ENCODE results near the gene TMEM244. TPM values are rescaled to one million over a fixed set of nuclear protein-coding genes. Genes with fewer than 3 reads are reported as not detected.

TMEM244 gene
- total and polyA plus RNA-seq, 2 of the 13 experiments (the other 11 are each of a cell fraction or from before 2014, with no cell fraction given): not detected

DNA sequence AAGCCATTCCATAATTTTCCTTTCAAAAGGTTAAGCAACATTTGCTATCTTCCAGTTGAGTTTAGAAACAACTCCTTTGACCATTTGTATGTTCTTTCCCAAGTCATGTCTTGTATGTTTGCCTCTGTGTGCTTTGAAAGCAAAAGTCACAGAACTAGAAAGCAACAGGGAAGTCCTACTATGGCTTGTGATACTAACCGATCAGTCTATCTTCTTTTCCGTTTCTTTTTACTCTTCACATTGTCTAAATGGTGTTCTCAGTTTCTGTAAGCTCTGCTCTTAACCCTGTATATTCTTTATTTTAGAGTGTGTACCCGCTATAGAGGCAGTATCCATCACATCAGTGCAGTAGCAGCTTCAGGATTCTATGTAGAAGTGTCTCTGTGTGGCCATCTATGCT is 32.9 kb downstream of the TMEM244 start (continued):
- no peak for TF ChIP-seq ARNTL (CRISPR knock-in tag; IDR thresholded peaks at IDR 0.05)
- TF ChIP-seq ZNF543 (CRISPR knock-in tag; IDR thresholded peaks at IDR 0.05): no peak
- no peak for TF ChIP-seq THYN1 (CRISPR knock-in tag; IDR thresholded peaks at IDR 0.05; ENCODE audit: borderline replicate concordance, low read depth)
- no peak for TF ChIP-seq ZNF275 (CRISPR knock-in tag; IDR thresholded peaks at IDR 0.05; ENCODE audit: borderline replicate concordance)
- no peak for TF ChIP-seq PBX2 (CRISPR knock-in tag; IDR thresholded peaks at IDR 0.05)
- no peak for TF ChIP-seq HIC2 (CRISPR knock-in tag; IDR thresholded peaks at IDR 0.05; ENCODE audit: low read depth)
- TF ChIP-seq ZNF230 (CRISPR knock-in tag; IDR thresholded peaks at IDR 0.05): no peak
- TF ChIP-seq ZBTB7B (CRISPR knock-in tag; IDR thresholded peaks at IDR 0.05): no peak

- H3K9me3 ChIP-seq (ENCODE audit: low read length): no peaks in the 10 kb centered on the region
- intact Hi-C loops (cut with micrococcal nuclease; ENCODE audit: unreplicated experiment) (no loop called here), in situ Hi-C loops (cut with HindIII; ENCODE audit: extremely low pct_ligation_motif_present, low pct_unique_long_range_greater_than_20kb) (no loop called here)
- POLR2A ChIA-PET: no interaction called here
- H3K79me2 ChIP-seq (ENCODE audit: insufficient read depth, low read length): no peaks in the 10 kb centered on the region
- H2AFZ ChIP-seq (ENCODE audit: low read length): no peak overlapping the region
- H4K20me1 ChIP-seq (ENCODE audit: insufficient read depth, low read length): no peaks in the 10 kb centered on the region
- CTCF ChIA-PET (ENCODE audit: low intra/inter-chr PET ratio, low total read pairs): no interaction called here
- DNase-seq (ENCODE audit: low spot score) (no peak), FAIRE-seq (no peak), ATAC-seq (no peak)
- H3K27me3 ChIP-seq (ENCODE audit: control insufficient read depth in 1 of 2, insufficient read depth in 2 of 2, low read length in 2 of 2): no peaks in the 10 kb centered on the region
- no peak overlapping the region for H3K4me2 ChIP-seq (ENCODE audit: low read depth, low read length)
- no peaks in the 10 kb centered on the region for H3K36me3 ChIP-seq (replicated peaks in 1 of 2; ENCODE audit: control insufficient read depth in 1 of 2, insufficient read depth in 2 of 2, low read length in 2 of 2)
- BruUV-seq (replicated peaks): no TSS peak
- 1% methylated on average over 2 of the region's 2 CpGs for WGBS (ENCODE audit: low lambda C conversion rate)
- no peak overlapping the region for H3K9ac ChIP-seq (ENCODE audit: insufficient read depth, low read depth, low read length)
- no peak overlapping the region for H3K4me3 ChIP-seq (replicated peaks in 1 of 3; ENCODE audit: insufficient read depth in 1 of 3, low read depth in 2 of 3, low read length in 3 of 3)
- H3K4me1 ChIP-seq (ENCODE audit: insufficient read depth, low read length): no peaks in the 10 kb centered on the region
- TF ChIP-seq MTA1 (CRISPR knock-in tag; IDR thresholded peaks at IDR 0.05; ENCODE audit: borderline replicate concordance) (no peak), SRSF4 (IDR thresholded peaks at IDR 0.05; ENCODE audit: low read depth, low read length, poor library complexity, severe bottlenecking) (no peak), MAF1 (CRISPR knock-in tag; IDR thresholded peaks at IDR 0.05; ENCODE audit: borderline replicate concordance) (no peak), PAF1 (CRISPR knock-in tag; IDR thresholded peaks at IDR 0.05) (no peak), RBFOX2 (IDR thresholded peaks at IDR 0.05; ENCODE audit: low read depth, low read length) (no peak), RBM22 (optimal IDR thresholded peaks at IDR 0.05; ENCODE audit: low read length) (no peak), ZNF552 (CRISPR knock-in tag; IDR thresholded peaks at IDR 0.05; ENCODE audit: borderline replicate concordance) (no peak)
- H3K27ac ChIP-seq (ENCODE audit: extremely low read length, insufficient read depth, low read length): no peak overlapping the region
Measured at GRCh38 chr6:129818251-129818650, 42.9 kb downstream of the TMEM244 start.
